Effector memory CD4-positive, alpha-beta T cell (primary cell): Measurements from ENCODE around the gene NEMP1.
"Not testable (repeated sequence)": the region's sequence is repeated elsewhere in the genome, so short reads cannot be mapped to it uniquely, and the experiment has no call there.

ENCODE experiments used
- DNase-seq, 3 donors: peaks; one replicate each; pipeline ENCODE4 v3.0.0-alpha.2; 2020
- H3K27ac ChIP-seq: 2 replicates; pipeline ENCODE4 v1.7.0; 2013; ENCODE audit warnings: mild to moderate bottlenecking, low read length, moderate library complexity; ENCODE audit not compliant: insufficient read depth, poor library complexity, severe bottlenecking
- H3K27me3 ChIP-seq: replicated peaks from 2 replicates; pipeline ENCODE4 v1.7.0; 2013; ENCODE audit warnings: mild to moderate bottlenecking, low read length; ENCODE audit not compliant: insufficient read depth, control insufficient read depth, poor library complexity, severe bottlenecking
- H3K36me3 ChIP-seq: 2 replicates; pipeline ENCODE4 v1.7.0; 2013; ENCODE audit warnings: mild to moderate bottlenecking, low read length, moderate library complexity; ENCODE audit not compliant: control insufficient read depth, insufficient read depth
- H3K4me1 ChIP-seq: 2 replicates; pipeline ENCODE4 v1.7.0; 2013; ENCODE audit warnings: low read length, mild to moderate bottlenecking; ENCODE audit not compliant: control insufficient read depth, insufficient read depth, poor library complexity, severe bottlenecking
- H3K4me3 ChIP-seq: 2 replicates; pipeline ENCODE4 v1.7.0; 2013; ENCODE audit warnings: low read length, low read depth, mild to moderate bottlenecking; ENCODE audit not compliant: insufficient read depth, poor library complexity, severe bottlenecking
- H3K9me3 ChIP-seq: 2 replicates; pipeline ENCODE4 v1.7.0; 2013; ENCODE audit warnings: mild to moderate bottlenecking, low read length, moderate library complexity; ENCODE audit not compliant: control insufficient read depth
- total RNA-seq, 3 donors: gene quantifications; one replicate each; lab custom pipeline; 2026; lab: John Stamatoyannopoulos, UW

The NEMP1 gene
- total RNA-seq: 22.8 to 41.0 (median 25.6) reads per million in 3 donors

GRCh38 chr12:57078519-57079404 is at the start of gene NEMP1:
NEMP1 (minus strand) TSS chr12:57078791; CDS start chr12:57078745, 46 bp downstream.
- H3K36me3 ChIP-seq: no peaks in the 10 kb centered on the region
- H3K4me3 ChIP-seq: peak within 1 kb of the TSS; percentile 80
- H3K9me3 ChIP-seq: no peaks in the 10 kb centered on the region
- peak within 1 kb of the TSS; percentile 75 for H3K27ac ChIP-seq
- no peaks in the 10 kb centered on the region for H3K27me3 ChIP-seq
- peak; percentile 94 to 97 (median 97) for DNase-seq
- no peaks in the 10 kb centered on the region for H3K4me1 ChIP-seq

- DNase-seq: peak; percentile 68 to 74 (median 70)
- H3K27me3 ChIP-seq: no peaks in the 10 kb centered on the region
- H3K36me3 ChIP-seq: no peaks in the 10 kb centered on the region
- H3K4me1 ChIP-seq: peaks cover 14% of the 10 kb centered on the region
- peak within 1 kb of the TSS; percentile 85 for H3K4me3 ChIP-seq
- peak within 1 kb of the TSS; percentile 65 for H3K27ac ChIP-seq
- H3K9me3 ChIP-seq: no peaks in the 10 kb centered on the region
These were observed 49.3 kb upstream of the NEMP1 start, which contains the start of gene LRP1 for GRCh38 chr12:57127726-57128518. LRP1 (plus strand) TSS chr12:57128483; CDS start chr12:57128965, 482 bp downstream.

GRCh38 chr12:57127101-57127725 is 48.6 kb upstream of the NEMP1 start:
- DNase-seq: peak; percentile 9 to 61 (median 16)
- no peaks in the 10 kb centered on the region for H3K36me3 ChIP-seq
- H3K9me3 ChIP-seq: no peaks in the 10 kb centered on the region
- peaks cover 14% of the 10 kb centered on the region for H3K4me1 ChIP-seq
- no peak overlapping the region for H3K27ac ChIP-seq
- H3K27me3 ChIP-seq: no peaks in the 10 kb centered on the region
- H3K4me3 ChIP-seq: peak overlapping the region; percentile 85

GRCh38 chr12:57126561-57126960 is 48.0 kb upstream of the NEMP1 start:
- Histone ChIP-seq H3K36me3 (no peaks in the 10 kb centered on the region), H3K27me3 (no peaks in the 10 kb centered on the region), H3K27ac (no peak overlapping the region), H3K9me3 (no peaks in the 10 kb centered on the region), H3K4me3 (no peak overlapping the region), H3K4me1 (peaks cover 14% of the 10 kb centered on the region)
- no peak for DNase-seq

GRCh38 chr12:57126061-57126460 is 47.5 kb upstream of the NEMP1 start:
- Histone ChIP-seq H3K9me3 (no peaks in the 10 kb centered on the region), H3K27me3 (no peaks in the 10 kb centered on the region), H3K27ac (no peak overlapping the region), H3K4me3 (no peak overlapping the region), H3K36me3 (no peaks in the 10 kb centered on the region), H3K4me1 (peaks cover 14% of the 10 kb centered on the region)
- DNase-seq: no peak

- Histone ChIP-seq H3K4me3 (no peak overlapping the region), H3K4me1 (peaks cover 14% of the 10 kb centered on the region), H3K36me3 (no peaks in the 10 kb centered on the region), H3K27me3 (no peaks in the 10 kb centered on the region), H3K9me3 (no peaks in the 10 kb centered on the region), H3K27ac (no peak overlapping the region)
- peak; percentile 49 to 68 (median 62) for DNase-seq
These were observed 45.8 kb upstream of the NEMP1 start for GRCh38 chr12:57124261-57124877.

GRCh38 chr12:57123813-57124212 is 45.2 kb upstream of the NEMP1 start:
- peaks cover 8% of the 10 kb centered on the region for H3K4me1 ChIP-seq
- no peaks in the 10 kb centered on the region for H3K27me3 ChIP-seq
- H3K27ac ChIP-seq: no peak overlapping the region
- DNase-seq: no peak
- H3K36me3 ChIP-seq: no peaks in the 10 kb centered on the region
- H3K4me3 ChIP-seq: no peak overlapping the region
- no peaks in the 10 kb centered on the region for H3K9me3 ChIP-seq

GRCh38 chr12:57120718-57121117 is 42.1 kb upstream of the NEMP1 start:
- not testable (repeated sequence) for DNase-seq, H3K9me3 ChIP-seq, H3K4me1 ChIP-seq, H3K4me3 ChIP-seq, H3K27ac ChIP-seq, H3K36me3 ChIP-seq, H3K27me3 ChIP-seq

- no peaks in the 10 kb centered on the region for H3K36me3 ChIP-seq
- no peak for DNase-seq
- H3K27ac ChIP-seq: no peak overlapping the region
- no peak overlapping the region for H3K4me3 ChIP-seq
- no peaks in the 10 kb centered on the region for H3K9me3 ChIP-seq
- no peaks in the 10 kb centered on the region for H3K27me3 ChIP-seq
- H3K4me1 ChIP-seq: no peaks in the 10 kb centered on the region
These were observed 40.9 kb upstream of the NEMP1 start for GRCh38 chr12:57119294-57120085.
